GM19372 (cell line): ENCODE results near the gene LAX1.
"Not testable (repeated sequence)": the region's sequence is repeated elsewhere in the genome, so short reads cannot be mapped to it uniquely, and the experiment has no call there.

Experiments
- ATAC-seq: cut with Tn5 transposase; IDR thresholded peaks from one replicate; pipeline ENCODE4 v1.9.1; 2021; ENCODE audit warnings: mild to moderate bottlenecking, low read depth, moderate library complexity; ENCODE audit not compliant: unreplicated experiment

LAX1 gene

GRCh38 chr1:203764105-203765028, 616 bp upstream of the LAX1 start:
- ATAC-seq: no peak

DNA sequence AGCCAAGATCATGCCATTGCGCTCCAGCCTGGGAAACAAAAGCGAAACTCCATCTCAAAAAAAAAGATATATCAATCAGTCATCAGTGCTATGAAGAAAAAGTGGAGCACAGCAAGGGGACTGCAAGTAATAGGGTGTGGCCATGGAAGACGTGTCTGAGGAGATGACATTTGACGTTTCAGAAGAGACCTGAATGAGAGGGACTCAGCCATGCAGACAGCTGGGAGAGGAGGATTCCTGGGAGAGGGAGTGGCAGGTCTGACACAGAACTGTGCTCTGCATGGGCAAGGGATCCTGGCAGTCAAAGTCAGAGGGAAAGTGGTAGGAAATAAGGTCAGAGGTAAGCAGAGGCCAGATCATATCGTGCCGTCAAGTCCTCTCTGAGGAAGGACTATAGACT, 3.3 kb downstream of the LAX1 start:
- ATAC-seq: no peak

- no peak for ATAC-seq
Observed at GRCh38 chr1:203769505-203770343, 4.7 kb downstream of the LAX1 start.

- ATAC-seq: no peak
Observed at GRCh38 chr1:203771901-203772301, 6.9 kb downstream of the LAX1 start.

- ATAC-seq: no peak
Observed at GRCh38 chr1:203772836-203773235, 7.9 kb downstream of the LAX1 start.

DNA sequence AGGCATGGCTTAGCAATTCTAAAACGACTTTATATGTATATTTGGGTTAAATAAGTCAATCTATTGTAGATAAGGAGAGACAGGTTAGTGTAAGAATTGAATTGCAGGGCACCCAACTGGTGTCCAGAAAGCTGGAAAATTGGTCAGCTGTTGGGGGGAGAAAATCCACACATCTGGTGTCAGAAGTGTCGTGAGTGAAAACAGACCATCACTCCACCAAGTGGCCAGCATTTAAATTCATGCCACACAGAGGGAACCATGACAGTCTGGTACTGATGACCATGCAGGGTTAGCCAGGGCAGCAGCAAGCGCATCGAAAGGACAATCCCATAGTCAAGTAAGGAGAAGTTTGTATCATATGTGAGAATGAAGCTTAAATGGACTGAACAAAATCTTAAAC, 11.7 kb downstream of the LAX1 start:
- ATAC-seq: no peak

DNA sequence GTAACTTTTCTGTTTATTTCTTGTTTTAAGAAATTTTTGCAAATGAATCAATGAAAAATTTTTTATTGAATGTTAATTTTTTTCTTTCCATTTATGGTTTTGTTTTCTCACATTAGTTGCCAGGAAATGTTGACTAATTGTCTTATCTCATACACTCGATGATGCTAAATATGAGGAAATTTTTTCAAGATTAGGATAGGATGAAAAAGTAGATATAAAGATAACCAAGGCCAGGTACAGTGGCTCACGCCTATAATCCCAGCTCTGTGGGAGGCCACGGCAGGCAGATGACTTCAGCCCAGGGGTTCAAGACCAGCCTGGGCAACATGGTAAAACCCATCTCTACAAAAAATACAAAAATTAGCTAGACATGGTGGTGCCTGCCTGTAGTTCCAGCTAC, 12.6 kb downstream of the LAX1 start:
- ATAC-seq: no peak

DNA sequence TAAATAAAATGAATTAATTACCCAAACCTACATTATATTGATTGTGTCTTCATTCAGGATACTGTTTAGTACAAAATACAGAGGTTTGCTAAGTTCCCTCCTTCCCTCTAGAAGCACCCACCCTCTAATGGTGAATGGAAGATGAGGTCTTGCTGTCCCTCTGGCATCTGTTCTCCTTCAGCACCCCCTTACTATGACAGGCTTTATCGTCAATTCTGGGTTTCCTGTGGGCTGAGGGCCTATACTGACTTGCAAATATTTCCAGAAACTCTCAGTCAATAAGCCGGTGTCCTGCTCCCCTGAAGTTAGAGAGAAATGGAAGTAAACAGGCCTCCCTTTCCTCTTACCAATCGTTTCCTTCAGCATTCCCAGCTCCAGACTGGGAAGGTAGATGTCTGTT, 13.2 kb downstream of the LAX1 start:
- ATAC-seq: no peak

DNA sequence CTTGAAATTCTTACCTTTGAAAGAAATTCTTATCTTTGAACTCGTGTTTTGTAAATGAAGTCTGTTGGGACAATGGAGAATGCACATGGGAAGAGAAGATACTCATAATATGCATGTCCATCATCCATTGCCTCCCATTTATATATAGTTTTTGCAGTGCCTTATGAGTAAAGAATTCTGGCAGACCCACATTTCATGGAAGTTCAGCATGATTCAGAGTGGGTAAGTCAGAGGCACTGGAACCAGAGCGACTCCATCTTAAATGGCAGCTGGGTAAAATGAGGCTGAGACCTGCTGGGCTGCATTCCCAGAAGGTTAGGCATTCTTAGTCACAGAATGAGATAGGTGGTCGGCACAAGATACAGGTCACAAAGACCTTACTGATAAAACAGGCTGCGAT, 13.8 kb downstream of the LAX1 start:
- no peak for ATAC-seq

- ATAC-seq: no peak
Observed at GRCh38 chr1:203781962-203782361, 17.0 kb downstream of the LAX1 start.

DNA sequence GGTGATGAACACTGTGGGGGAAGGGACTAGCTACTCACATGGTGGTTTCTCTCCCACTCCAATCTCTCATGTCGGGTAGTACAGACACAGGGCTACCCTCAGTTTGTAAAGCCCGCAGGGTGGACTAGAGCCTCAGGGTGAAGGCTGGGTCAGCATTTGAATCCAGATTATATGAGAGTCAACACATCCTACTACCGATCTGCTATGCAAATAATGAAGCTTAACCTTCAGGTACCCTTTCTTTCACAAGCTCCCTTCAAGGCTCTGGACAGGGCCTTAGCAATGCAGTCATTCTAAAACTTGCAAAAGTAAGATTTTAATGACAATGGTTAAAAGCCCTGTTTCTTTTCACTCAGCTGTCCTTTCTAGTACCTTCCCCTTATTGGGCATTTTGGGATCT, 25.0 kb downstream of the LAX1 start:
- ATAC-seq: no peak

- no peak for ATAC-seq
Observed at GRCh38 chr1:203791498-203791897, 26.5 kb downstream of the LAX1 start.

DNA sequence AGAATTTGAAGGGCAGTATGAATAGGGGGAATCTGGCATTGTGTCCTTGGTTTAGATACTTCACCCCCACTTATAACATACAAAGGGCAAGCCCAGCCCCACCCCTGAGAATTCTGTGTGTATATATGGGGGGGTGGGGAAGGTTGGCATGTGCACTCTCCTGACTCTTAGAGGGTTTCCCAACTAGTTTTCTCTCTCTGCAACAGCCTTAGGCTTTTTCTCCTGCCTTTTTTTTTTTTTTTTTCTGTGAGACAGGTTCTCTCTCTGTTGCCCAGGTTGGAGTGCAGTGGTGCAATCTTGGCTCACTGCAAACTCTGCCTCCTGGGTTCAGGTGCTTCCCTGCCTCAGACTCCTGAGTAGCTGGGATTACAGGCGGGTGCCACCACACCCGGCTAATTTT, 27.5 kb downstream of the LAX1 start:
- no peak for ATAC-seq

DNA sequence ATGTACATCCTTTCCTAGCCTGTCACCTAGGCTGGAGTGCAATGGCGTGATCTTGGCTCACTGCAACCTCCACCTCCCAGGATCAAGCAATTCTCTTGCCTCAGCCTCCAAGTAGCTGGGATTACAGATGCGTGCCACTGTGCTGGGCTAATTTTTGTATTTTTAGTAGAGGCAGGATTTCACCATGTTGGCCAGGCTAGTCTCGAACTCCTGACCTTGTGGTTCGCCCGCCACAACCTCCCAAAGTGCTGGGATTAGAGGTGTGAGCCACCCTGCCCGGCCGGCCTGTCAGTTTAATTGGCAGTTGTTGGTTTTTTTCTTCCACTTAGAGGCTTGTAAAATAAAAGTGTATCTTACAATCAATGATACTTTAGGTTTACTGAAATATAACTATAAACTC, 28.6 kb downstream of the LAX1 start:
- not testable (repeated sequence) for ATAC-seq

DNA sequence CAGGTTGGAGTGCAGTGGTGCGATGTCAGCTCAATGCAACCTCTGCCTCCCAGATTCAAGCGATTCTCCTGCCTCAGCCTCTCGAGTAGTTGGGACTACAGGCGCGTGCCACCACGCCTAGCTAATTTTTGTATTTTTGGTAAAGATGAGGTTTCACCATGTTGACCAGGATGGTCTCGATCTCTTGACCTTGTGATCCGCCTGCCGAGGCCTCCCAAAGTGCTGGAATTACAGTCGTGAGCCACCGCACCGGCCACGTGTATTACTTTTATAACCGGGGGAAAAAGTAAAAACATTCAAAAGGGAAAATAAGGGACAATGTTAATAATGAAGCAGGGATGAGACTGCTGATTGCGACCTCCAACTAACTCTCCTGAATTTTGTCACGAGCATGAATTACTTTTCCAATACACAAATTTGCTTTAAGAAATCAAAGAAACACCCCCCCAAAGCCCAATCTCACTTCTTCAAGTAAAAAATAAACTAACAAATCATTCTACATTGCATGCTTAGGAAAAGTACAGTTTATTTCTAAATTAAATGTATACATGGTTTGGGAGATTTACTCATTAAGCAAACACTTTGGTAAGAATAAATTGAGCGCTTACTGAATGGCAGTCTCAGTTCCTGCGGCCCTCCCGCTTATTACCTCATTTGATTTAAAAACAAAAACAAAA, 29.9 kb downstream of the LAX1 start:
- no peak for ATAC-seq

- ATAC-seq: peak; percentile 97
Observed at GRCh38 chr1:203795441-203796235, 30.7 kb downstream of the LAX1 start, which contains the start of the genes ZBED6 and ZC3H11A. ZBED6 (plus strand) TSS chr1:203795623; CDS start chr1:203797523, 1,900 bp downstream. ZC3H11A (plus strand) TSS chr1:203795623; CDS start chr1:203817071, 21,448 bp downstream.

- peak; percentile 19 for ATAC-seq
Observed at GRCh38 chr1:203796236-203796605, 31.2 kb downstream of the LAX1 start.

- no peak for ATAC-seq
Observed at GRCh38 chr1:203797216-203797615, 32.2 kb downstream of the LAX1 start.

DNA sequence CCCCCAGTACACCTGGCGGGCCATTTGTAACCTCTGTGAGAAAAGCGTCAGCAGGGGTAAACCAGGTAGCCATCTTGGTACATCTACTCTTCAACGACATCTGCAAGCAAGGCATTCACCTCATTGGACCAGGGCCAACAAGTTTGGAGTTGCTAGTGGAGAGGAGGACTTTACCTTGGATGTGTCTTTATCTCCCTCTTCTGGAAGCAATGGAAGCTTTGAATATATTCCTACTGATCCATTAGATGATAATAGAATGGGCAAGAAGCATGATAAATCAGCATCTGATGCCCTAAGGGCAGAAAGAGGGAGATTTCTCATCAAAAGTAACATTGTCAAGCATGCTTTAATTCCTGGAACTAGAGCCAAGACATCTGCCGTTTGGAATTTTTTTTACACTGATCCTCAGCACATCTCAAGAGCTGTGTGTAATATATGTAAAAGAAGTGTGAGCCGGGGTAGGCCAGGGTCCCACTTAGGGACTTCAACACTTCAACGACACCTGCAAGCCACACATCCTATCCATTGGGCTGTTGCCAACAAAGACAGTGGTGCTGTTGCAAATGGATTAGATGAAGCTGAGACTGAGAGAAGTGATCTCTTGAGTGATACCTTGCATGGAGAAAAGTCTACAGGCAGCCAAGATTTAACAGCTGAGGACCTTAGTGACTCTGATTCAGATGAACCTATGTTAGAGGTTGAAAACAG, 33.1 kb downstream of the LAX1 start:
- no peak for ATAC-seq
